Activated naive CD4-positive, alpha-beta T cell treated with anti-CD3 and anti-CD28 coated beads, Interleukin-2, amount 50 U/mL, for 16 hours (primary cell): ENCODE results near the gene CPT1A.
"Not testable (repeated sequence)": the region's sequence is repeated elsewhere in the genome, so short reads cannot be mapped to it uniquely, and the experiment has no call there.

Experiments used
- DNase-seq: peaks from one replicate; pipeline ENCODE4 v3.0.0-alpha.2; 2020

CPT1A gene

GRCh38 chr11:68841718-68842426 lies at the start of gene CPT1A:
Gene CPT1A, minus strand, starts transcription at chr11:68841916. Its CDS starts 26,442 bp downstream, at chr11:68815474.
- DNase-seq, result peak; percentile 69

GRCh38 chr11:68890490-68891231 lies 48.9 kb upstream of the CPT1A start:
- no peak for DNase-seq

GRCh38 chr11:68889948-68890446 lies 48.3 kb upstream of the CPT1A start:
- no peak for DNase-seq

- DNase-seq, result not testable (repeated sequence)
These were observed 43.1 kb upstream of the CPT1A start for GRCh38 chr11:68884827-68885226.

- DNase-seq, result no peak
These were observed 40.7 kb upstream of the CPT1A start for GRCh38 chr11:68882391-68882790.

GRCh38 chr11:68881320-68881719 lies 39.6 kb upstream of the CPT1A start:
- no peak for DNase-seq

- DNase-seq, result no peak
These were observed 39.1 kb upstream of the CPT1A start for GRCh38 chr11:68880851-68881250.

- no peak for DNase-seq
These were observed 36.3 kb upstream of the CPT1A start for GRCh38 chr11:68878022-68878421.

GRCh38 chr11:68872216-68873003 lies 30.7 kb upstream of the CPT1A start:
- DNase-seq, result no peak

GRCh38 chr11:68870470-68870869 lies 28.8 kb upstream of the CPT1A start:
- DNase-seq, result no peak

GRCh38 chr11:68868221-68868835 lies 26.6 kb upstream of the CPT1A start:
- DNase-seq, result no peak

GRCh38 chr11:68867066-68867465 lies 25.4 kb upstream of the CPT1A start:
- DNase-seq, result no peak

GRCh38 chr11:68865241-68865640 lies 23.5 kb upstream of the CPT1A start:
- no peak for DNase-seq

GRCh38 chr11:68863553-68864265 lies 22.0 kb upstream of the CPT1A start:
- DNase-seq, result no peak

GRCh38 chr11:68862421-68862820 lies 20.7 kb upstream of the CPT1A start:
- no peak for DNase-seq

GRCh38 chr11:68859123-68859522 lies 17.4 kb upstream of the CPT1A start:
- DNase-seq, result no peak

GRCh38 chr11:68857037-68857586 lies 15.4 kb upstream of the CPT1A start:
- no peak for DNase-seq

GRCh38 chr11:68856425-68857030 lies 14.8 kb upstream of the CPT1A start:
- DNase-seq, result not testable (repeated sequence)

GRCh38 chr11:68855205-68855981 lies 13.7 kb upstream of the CPT1A start:
- DNase-seq, result peak; percentile 30

- DNase-seq, result no peak
These were observed 12.7 kb upstream of the CPT1A start for GRCh38 chr11:68854273-68854958.
